Neural crest cell (in vitro differentiated cells): ENCODE results near the gene TMC1. TPM values are rescaled to one million over a fixed set of nuclear protein-coding genes. Genes with fewer than 3 reads are reported as not detected.

Source experiments
- DNase-seq: peaks from one replicate; pipeline ENCODE4 v3.0.0; 2021; ENCODE audit warnings: low read depth, mixed read lengths, low spot score
- H3K27ac Mint-ChIP-seq: one replicate; pipeline ENCODE4 v1.8.0; 2021; ENCODE audit warnings: mild to moderate bottlenecking, mixed read lengths; ENCODE audit not compliant: unreplicated experiment
- H3K27me3 Mint-ChIP-seq: 2 replicates; pipeline ENCODE4 v1.8.0; 2021; ENCODE audit warnings: low read depth, mild to moderate bottlenecking, mixed read lengths
- H3K36me3 Mint-ChIP-seq: 2 replicates; pipeline ENCODE4 v1.8.0; 2021; ENCODE audit warnings: low read depth, mild to moderate bottlenecking, mixed read lengths
- H3K4me1 Mint-ChIP-seq: 2 replicates; pipeline ENCODE4 v1.8.0; 2021; ENCODE audit warnings: mixed read lengths
- H3K4me3 Mint-ChIP-seq: one replicate; pipeline ENCODE4 v1.8.0; 2021; ENCODE audit warnings: mild to moderate bottlenecking, mixed read lengths
- H3K9me3 Mint-ChIP-seq: 2 replicates; pipeline ENCODE4 v1.8.0; 2021; ENCODE audit warnings: mixed read lengths
- total RNA-seq: library from RNA; stranded (reverse); gene quantifications from 2 replicates; pipeline ENCODE4 v1.2.1, GENCODE V29; 2021
- TF ChIP-seq, protein P1 (sequence below): fragments of 200-600 bp; sonication (generic); conservative IDR thresholded peaks from 2 replicates; pipeline ENCODE4 v1.5.0; 2021; ENCODE audit warnings: antibody characterized with exemption, mild to moderate bottlenecking

TMC1 gene
- total RNA-seq, 1 donor from 2014 or later = 0.33 TPM

DNA sequence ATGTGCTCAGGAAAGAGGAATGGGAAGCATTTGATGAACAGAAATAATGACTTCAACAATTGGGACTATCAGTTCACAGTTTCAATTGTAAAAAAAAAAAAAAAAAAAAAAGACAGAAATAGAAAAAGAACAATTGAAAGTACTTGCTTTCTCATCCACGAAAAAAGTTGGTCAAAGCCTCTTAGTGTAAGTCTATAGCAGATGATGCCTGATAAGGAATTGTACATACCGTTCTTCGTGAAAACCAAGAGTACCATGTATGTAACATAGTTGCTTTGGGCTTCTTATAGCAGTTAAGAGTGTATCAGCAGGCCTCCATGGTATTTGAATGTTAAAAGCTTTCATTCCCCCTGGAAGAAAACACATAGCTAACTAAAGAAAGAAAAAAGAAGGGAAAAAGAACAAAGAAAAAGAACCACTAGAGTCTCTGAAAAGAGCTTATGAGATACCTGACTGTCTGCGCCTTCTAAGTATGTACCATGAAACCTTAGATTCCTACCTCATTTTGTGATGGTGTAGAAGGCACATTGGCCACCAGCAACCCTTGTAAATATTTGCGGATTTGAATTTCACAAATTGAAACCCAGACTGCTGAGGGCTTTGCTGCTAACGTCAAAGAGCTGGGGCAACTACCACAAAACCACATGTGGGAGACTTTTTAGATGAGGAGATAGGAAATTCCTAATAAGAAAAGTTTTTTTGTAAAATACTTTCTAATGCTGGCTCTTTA lies 75.2 kb downstream of the TMC1 start:
- Mint-ChIP-seq H3K27ac (no peak overlapping the region), H3K36me3 (no peaks in the 10 kb centered on the region), H3K9me3 (no peaks in the 10 kb centered on the region), H3K27me3 (no peaks in the 10 kb centered on the region), H3K4me3 (no peak overlapping the region), H3K4me1 (peaks cover 21% of the 10 kb centered on the region)
- TF ChIP-seq, protein P1, sequence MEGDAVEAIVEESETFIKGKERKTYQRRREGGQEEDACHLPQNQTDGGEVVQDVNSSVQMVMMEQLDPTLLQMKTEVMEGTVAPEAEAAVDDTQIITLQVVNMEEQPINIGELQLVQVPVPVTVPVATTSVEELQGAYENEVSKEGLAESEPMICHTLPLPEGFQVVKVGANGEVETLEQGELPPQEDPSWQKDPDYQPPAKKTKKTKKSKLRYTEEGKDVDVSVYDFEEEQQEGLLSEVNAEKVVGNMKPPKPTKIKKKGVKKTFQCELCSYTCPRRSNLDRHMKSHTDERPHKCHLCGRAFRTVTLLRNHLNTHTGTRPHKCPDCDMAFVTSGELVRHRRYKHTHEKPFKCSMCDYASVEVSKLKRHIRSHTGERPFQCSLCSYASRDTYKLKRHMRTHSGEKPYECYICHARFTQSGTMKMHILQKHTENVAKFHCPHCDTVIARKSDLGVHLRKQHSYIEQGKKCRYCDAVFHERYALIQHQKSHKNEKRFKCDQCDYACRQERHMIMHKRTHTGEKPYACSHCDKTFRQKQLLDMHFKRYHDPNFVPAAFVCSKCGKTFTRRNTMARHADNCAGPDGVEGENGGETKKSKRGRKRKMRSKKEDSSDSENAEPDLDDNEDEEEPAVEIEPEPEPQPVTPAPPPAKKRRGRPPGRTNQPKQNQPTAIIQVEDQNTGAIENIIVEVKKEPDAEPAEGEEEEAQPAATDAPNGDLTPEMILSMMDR = no peak
- no peak for DNase-seq

DNA sequence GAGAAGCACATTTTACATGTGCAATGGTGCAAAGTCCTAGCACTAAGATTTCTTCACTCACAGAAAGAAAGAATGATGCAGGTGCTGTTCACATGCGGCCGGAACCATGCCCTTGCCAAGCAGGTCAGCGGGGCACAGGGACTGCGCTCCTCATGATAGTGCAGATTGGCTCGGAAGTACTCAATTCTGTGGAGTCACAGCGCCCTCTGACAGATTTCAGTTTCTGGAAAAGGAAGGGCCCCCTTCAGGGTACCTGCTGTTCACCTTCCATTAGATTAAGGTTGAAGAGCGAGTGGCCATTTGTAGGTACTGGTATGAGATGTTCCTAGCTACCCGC lies 75.7 kb downstream of the TMC1 start:
- Mint-ChIP-seq H3K9me3 (no peaks in the 10 kb centered on the region), H3K4me1 (peaks cover 21% of the 10 kb centered on the region), H3K27me3 (no peaks in the 10 kb centered on the region), H3K27ac (no peak overlapping the region), H3K4me3 (no peak overlapping the region), H3K36me3 (no peaks in the 10 kb centered on the region)
- TF ChIP-seq, protein P1 = no peak
- no peak for DNase-seq

DNA sequence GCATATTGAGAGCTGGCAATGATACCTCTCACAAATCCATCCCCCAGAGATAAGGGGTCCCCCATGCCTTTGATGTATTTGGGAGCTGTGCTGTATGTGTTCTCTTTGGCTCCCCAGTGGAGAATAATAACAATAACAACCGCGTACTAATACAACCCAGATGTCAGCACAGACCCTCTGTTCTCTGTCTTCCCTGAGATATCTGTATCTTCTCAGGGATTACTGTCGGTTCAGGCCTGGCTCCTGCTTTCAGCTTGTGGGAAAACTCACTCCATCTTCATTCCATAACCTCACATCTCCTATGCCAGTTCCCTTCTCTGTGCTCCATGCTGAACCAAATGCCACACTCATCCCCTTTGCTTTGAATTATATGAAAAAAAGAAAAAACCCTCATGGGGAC lies 76.2 kb downstream of the TMC1 start:
- Mint-ChIP-seq H3K27me3 (no peaks in the 10 kb centered on the region), H3K4me3 (no peak overlapping the region), H3K36me3 (no peaks in the 10 kb centered on the region), H3K4me1 (peaks cover 18% of the 10 kb centered on the region), H3K27ac (no peak overlapping the region), H3K9me3 (no peaks in the 10 kb centered on the region)
- DNase-seq = no peak
- TF ChIP-seq, protein P1 = no peak

DNA sequence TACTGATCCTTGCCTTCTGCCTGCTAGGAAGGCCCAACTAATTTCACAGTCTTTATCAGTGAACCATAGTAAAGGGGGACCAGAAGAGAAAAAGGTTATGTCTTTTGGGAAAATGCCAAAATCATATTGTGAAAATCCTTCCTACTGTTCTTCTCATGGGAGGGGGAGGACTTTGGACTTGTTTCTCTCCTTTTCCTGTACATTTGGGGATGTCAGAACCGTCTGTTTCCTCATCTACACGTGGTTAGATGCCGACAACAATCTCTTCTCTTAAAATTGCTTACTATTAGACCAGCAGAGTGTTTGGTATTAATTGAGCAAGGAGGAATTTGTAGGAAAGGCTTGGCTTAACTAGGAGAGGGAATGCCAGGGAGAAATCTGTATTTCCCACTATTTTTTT lies 77.2 kb downstream of the TMC1 start:
- peaks cover 14% of the 10 kb centered on the region for H3K4me1 Mint-ChIP-seq
- no peaks in the 10 kb centered on the region for H3K9me3 Mint-ChIP-seq
- no peak overlapping the region for H3K27ac Mint-ChIP-seq
- DNase-seq = no peak
- H3K27me3 Mint-ChIP-seq = no peaks in the 10 kb centered on the region
- H3K4me3 Mint-ChIP-seq = no peak overlapping the region
- H3K36me3 Mint-ChIP-seq = no peaks in the 10 kb centered on the region
- TF ChIP-seq, protein P1 = no peak

DNA sequence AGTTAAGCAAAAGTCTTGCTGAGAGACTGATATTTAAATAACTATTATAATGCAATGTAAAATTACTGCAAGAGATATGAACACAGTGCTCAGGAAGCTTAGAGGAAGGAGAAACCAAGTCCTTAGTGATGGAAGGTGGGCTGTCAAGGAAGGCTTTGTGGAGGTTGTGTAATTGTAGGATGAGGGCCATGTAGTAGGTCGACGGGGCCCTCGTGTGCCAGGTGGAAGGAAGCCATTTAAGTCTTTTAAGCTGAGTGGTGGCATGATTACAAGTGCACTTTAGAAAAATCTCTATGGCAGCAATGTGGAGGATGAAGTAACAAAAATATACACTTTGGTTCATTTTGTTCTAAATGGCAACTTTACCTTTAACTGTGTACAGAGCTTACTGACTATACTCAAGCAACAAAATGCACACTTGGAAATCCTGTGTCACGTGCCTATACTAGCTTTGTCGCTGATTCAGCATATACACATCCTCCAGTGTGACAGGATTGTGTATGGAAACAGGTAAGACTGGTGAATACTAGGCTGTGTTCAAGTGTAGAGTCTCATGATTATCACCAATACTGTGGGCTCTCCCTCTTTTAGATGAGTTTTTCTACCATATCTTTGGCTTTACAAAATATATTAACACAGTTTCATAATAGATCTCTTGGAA lies 78.6 kb downstream of the TMC1 start:
- TF ChIP-seq, protein P1 = no peak
- no peaks in the 10 kb centered on the region for H3K9me3 Mint-ChIP-seq
- H3K36me3 Mint-ChIP-seq = no peaks in the 10 kb centered on the region
- no peaks in the 10 kb centered on the region for H3K27me3 Mint-ChIP-seq
- peaks cover 8% of the 10 kb centered on the region for H3K4me1 Mint-ChIP-seq
- H3K27ac Mint-ChIP-seq = no peak overlapping the region
- DNase-seq = no peak
- H3K4me3 Mint-ChIP-seq = no peak overlapping the region
